Subcutaneous adipose tissue (tissue), 4 donors: ENCODE data around the gene ZXDA. TPM values are rescaled to one million over a fixed set of nuclear protein-coding genes. Genes with fewer than 3 reads are reported as not detected.
"Not testable (repeated sequence)": the region's sequence is repeated elsewhere in the genome, so short reads cannot be mapped to it uniquely, and the experiment has no call there.

Experiments
- CTCF ChIP-seq: fragments of 450-650 bp; IDR thresholded peaks from one replicate; pipeline ENCODE4 v1.5.1; 2016; ENCODE audit warnings: low read depth, mild to moderate bottlenecking, control low read depth, antibody characterized with exemption, moderate library complexity
- total RNA-seq, 4 donors: library from RNA; depleted of rRNA; stranded (reverse); fragments of >200 nt; gene quantifications; one replicate each; pipeline ENCODE4 v1.1.0, GENCODE V29; 2016

ZXDA gene, protein sequence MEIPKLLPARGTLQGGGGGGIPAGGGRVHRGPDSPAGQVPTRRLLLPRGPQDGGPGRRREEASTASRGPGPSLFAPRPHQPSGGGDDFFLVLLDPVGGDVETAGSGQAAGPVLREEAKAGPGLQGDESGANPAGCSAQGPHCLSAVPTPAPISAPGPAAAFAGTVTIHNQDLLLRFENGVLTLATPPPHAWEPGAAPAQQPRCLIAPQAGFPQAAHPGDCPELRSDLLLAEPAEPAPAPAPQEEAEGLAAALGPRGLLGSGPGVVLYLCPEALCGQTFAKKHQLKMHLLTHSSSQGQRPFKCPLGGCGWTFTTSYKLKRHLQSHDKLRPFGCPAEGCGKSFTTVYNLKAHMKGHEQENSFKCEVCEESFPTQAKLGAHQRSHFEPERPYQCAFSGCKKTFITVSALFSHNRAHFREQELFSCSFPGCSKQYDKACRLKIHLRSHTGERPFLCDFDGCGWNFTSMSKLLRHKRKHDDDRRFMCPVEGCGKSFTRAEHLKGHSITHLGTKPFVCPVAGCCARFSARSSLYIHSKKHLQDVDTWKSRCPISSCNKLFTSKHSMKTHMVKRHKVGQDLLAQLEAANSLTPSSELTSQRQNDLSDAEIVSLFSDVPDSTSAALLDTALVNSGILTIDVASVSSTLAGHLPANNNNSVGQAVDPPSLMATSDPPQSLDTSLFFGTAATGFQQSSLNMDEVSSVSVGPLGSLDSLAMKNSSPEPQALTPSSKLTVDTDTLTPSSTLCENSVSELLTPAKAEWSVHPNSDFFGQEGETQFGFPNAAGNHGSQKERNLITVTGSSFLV
- 10 to 100 TPM in 1 of 4 donors, 1 to 10 TPM in 3; 6.5 to 10.2 (median 7.4) TPM for total RNA-seq

DNA sequence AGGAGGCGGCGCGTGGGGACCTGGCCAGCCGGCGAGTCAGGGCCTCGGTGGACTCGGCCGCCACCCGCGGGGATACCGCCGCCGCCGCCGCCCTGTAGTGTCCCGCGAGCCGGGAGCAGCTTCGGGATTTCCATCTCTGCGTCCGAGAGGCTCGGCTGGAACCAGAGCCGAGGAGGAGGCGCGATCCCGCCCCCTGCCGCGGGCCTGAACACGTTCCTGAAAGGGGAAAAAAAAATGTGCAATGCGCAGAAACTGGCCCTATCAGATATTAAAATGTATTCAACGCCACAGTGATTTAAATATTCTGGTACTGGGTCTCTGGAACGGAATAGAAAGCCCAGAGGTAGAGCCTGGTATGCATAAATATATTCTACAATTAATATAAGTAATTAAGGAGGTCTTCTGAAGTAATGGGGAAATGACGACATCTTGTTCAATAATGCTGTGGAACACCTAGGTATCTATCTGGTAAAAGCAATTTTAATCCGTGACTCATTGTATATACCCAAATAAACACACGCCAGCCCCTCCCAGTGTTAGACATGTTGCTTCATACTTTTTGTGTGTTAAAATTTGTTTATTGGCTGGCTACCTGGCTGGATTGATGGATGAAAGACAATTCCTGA is at the start of gene ZXDA:
TSS of gene ZXDA (minus strand) at position 172 of the 626 bp plus-strand sequence. CDS start at position 134, 38 bp downstream.
- not testable (repeated sequence) for TF ChIP-seq CTCF

GRCh38 chrX:57952320-57952678 is 42.0 kb upstream of the ZXDA start:
- no peak for TF ChIP-seq CTCF

- TF ChIP-seq CTCF: no peak
Measured at GRCh38 chrX:57951666-57952319, 41.5 kb upstream of the ZXDA start.

DNA sequence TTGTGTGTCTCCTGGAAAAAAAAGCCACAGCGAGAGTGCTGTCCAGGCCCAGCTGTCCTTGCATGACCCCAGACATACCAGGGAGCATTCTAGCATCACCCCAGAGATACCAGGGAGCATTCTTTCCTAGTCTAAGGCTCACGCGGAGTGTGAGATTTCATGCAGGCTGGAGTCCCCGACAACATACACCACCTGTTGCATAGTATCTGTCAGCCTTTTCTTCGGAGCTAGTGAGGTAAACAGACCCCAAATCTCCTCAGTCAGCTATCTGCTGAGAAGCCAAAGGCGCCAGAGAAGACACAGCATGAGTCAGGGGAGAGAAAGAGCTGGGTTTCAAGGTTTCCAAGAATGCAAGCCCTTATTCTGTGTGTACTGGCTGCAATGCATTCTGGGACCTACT is 23.1 kb upstream of the ZXDA start:
- no peak for TF ChIP-seq CTCF

- no peak for TF ChIP-seq CTCF
Measured at GRCh38 chrX:57932266-57932665, 22.0 kb upstream of the ZXDA start.

- TF ChIP-seq CTCF: no peak
Measured at GRCh38 chrX:57930051-57930450, 19.8 kb upstream of the ZXDA start.
